HG03045 (cell line): ENCODE data around the gene ZDBF2.
"Not testable (repeated sequence)": the region's sequence is repeated elsewhere in the genome, so short reads cannot be mapped to it uniquely, and the experiment has no call there.

Source experiments
- ATAC-seq: cut with Tn5 transposase; IDR thresholded peaks from one replicate; pipeline ENCODE4 v1.9.1; 2021; ENCODE audit warnings: mild to moderate bottlenecking, moderate library complexity; ENCODE audit not compliant: unreplicated experiment

ZDBF2 gene

GRCh38 chr2:206258615-206259014, 15.8 kb upstream of the ZDBF2 start:
- not testable (repeated sequence) for ATAC-seq

GRCh38 chr2:206259376-206260187, 14.9 kb upstream of the ZDBF2 start:
- ATAC-seq = no peak

GRCh38 chr2:206260188-206261012, 14.1 kb upstream of the ZDBF2 start:
- peak; percentile 64 for ATAC-seq

DNA sequence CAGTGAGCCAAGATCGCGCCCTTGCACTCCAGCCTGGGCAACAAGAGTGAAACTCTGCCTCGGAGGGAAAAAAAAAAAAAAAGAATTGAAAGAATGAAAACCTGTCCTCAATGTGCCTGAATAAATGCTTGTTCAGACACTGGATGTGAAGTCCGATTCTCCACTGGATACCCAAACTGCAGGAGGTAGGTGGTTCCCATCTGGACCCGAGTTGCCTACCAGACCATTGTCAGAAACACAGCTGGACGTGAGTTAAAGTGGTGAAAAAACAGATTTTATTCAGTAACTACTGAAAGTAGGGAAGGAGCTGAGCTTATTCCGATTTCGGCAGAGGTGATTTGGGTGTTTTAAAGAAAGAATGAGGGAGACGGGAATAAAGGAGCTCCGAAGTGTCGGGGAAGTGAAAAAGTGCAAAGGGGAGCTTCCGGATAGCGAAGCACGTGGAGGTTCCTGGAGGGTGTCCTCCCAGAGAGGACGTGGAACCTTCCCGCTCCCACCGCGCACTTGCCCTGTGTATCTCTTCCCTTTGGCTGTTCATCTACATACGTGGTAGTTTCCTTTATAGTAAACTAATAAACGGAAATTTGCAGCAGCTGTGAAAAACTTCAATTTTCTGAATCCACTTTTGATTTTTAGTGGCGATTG, 10.4 kb upstream of the ZDBF2 start:
- ATAC-seq = no peak

DNA sequence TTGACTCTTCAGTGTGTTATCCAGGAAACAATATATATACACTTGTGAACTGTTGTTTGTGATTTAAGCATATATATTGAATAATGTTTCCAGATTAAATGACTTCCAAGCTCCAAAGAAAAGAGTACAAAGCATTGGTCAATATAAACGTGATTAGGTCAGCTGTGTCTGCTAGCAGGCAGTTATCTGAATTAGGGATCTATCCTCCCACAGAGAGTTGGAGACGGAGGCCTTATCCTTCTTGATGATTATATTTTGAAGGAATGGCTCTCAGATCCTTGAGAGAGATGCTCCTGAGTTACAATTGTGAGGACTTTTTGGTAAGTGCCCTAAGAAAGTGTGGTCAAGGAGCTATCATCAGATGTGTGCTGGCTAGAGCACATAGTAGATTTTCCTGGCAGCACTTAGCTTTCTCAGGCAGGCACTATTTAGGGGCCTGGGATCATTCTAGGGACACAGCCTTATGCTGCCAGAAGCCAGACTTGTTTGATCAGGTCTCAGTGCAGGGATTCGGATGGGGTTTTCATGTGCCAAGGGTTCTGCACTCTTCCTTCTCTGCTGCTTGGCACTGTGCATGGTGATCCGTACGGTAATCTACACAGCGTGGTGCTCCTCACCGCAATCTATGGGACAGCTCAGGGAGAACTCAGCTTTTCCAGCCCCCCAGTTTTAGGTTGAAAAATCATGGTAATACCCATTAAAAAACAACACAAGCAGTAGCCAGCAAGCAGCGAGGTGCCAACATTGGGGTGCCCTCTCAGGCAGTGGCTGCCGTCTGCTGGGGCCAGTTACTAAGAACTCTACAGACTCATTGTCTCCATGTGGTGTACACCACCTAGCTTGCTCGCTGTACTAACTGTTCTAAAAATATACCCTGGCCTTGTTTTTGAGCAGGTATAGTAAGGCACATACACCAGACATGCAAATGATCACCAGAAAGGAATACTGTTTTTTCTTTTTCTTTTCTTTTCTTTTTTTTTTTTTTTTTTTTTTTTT, 8.0 kb upstream of the ZDBF2 start:
- no peak for ATAC-seq

GRCh38 chr2:206267567-206267966, 6.9 kb upstream of the ZDBF2 start:
- ATAC-seq = no peak

GRCh38 chr2:206271065-206271464, 3.4 kb upstream of the ZDBF2 start:
- ATAC-seq = no peak

DNA sequence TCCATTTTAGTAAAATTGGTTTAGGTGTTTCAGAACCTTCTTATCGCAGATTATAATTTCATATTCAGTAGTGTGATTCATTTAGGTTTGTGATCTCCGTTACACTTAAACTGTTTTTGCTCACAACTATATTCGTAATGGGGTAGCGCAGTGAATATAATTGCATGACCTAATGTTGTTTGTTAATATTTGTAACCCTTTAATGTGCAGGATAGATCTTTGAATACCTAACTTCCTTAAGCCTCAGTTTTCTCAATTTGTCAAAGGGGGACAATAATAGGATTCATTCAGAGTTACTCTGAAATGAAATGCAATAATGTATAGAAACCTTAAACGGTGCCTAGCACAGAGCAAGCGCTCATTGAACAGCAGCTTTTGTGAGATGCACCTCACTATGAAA, 558 bp upstream of the ZDBF2 start:
- no peak for ATAC-seq

DNA sequence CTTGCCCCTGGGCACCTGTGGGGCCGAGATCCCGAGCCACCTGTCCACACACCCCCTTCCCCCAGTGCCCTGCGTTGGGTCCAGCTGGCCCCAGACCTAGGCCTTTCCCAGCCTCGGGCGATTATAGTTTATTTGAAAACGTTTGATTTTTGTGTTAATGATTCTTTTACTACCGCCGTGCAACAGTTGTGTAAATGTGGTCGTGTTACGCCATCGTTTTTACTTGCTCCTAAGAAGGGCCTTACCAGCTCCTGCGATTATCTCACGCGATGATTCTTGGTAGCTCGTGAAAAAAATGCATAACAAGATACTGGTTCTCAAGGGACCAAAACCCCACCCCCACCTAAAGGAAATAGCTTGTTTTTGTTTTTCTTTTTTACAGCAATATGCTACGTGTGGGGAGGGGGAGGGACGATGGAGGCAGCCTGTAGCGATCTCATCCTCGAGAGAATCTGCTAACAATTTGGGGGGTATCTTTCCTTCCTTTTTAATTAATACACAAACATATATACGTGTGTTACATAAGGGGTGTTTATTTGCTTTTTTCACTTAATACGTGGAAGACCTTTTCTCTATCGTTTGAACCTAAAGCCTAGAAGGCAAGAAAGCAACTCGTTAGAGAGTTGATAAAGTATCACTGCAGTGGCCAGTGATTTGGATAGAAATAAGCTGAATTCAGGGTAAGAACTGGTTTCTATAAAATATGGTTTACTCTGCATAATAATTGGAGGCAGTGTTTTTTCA, 1.0 kb downstream of the ZDBF2 start:
- peak; percentile 15 for ATAC-seq

DNA sequence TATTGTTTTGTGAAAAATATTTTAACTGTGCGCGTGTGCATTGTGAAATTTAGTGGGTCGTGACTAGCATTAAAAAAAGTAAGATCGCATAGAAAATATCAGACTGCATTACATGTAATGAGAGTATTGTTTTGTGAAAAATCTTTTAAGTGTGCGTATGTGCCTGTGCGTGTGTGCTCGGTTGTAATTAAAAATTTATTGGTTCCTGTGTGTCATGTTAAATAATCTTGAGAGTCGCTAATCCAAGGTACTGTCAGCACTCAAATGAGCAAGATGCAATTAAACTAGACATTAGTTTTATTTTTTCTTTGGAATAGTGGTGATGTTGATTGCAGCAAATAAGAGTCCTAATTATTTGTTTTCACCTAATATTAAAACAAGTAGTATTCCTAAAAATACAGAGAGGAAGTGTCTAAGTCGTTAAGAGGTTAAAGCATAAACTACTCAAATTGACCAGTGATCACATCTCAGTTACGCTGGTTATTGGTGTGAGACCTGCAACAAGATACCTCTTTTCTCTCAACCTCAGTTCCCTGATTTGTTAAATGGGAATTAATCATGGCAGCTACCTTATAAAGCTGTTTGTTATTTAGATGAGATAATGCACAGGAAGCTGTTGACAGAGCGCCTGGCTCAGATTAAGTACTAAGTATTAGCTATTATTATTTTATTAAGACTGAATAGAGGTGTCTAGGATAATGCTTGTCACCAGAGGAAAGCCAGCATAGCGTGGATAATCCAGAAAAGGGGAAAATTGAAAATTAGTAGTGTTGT, 1.9 kb downstream of the ZDBF2 start:
- no peak for ATAC-seq

DNA sequence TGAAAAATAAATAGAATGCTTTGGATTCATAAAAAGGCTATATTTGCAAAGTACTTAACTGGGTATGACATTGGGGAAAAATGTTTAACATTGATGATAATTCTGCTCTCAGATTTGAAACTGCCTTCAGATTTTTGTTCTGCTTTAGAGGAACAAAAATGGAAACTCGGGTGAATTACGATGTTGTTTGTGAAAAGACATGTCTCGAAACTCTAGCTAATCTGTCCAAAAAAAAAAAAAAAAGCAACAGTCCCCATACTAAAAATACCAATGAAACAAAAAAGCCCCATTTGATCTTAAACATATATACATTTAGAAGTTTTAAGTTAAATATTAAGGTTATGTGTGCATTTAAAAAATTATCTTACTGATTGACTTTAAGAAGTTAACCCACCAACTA, 3.0 kb downstream of the ZDBF2 start:
- no peak for ATAC-seq

DNA sequence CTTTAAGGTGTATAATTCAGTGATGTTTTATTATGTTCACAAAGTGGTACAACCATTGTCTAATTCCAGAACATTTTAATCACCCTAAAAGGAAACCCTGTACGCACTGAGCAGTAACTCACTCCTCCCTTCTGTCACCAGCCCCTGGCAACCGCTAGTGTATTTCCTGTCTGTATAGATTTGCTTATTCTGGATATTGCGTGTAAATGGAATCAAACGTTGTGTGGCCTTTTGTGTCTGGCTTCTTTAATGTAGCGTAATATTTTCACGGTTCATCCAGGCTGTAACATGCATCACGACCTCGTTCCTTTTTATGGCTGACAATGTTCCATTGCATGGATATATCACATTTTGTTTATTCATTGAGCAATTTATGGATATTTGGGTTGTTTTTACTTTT, 8.3 kb downstream of the ZDBF2 start:
- ATAC-seq = no peak

DNA sequence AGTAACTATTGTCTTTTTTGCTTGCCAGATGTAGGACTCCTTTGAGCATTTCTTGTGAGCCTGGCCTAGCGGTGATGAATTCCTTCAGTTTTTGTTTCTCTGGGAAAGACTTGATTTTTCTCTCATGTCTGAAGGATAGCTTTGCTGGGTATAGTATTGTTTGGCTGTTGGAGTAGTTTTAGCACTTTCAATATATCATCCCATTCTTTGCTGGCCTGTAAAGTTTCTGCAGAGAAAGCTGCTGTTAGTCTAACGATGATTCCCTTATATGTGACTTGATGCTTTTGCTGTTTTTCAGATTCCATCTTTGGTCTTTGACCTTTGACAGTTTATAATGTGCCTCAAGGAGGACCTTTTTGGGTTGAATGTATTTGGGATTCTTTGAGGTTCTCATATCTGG, 12.7 kb downstream of the ZDBF2 start:
- no peak for ATAC-seq

GRCh38 chr2:206289391-206289790, 14.9 kb downstream of the ZDBF2 start:
- no peak for ATAC-seq

- ATAC-seq = no peak
Observed at GRCh38 chr2:206296128-206296527, 21.7 kb downstream of the ZDBF2 start.

GRCh38 chr2:206299608-206300007, 25.1 kb downstream of the ZDBF2 start:
- not testable (repeated sequence) for ATAC-seq

- no peak for ATAC-seq
Observed at GRCh38 chr2:206305523-206306245, 31.2 kb downstream of the ZDBF2 start.

GRCh38 chr2:206311026-206311425, 36.6 kb downstream of the ZDBF2 start:
- no peak for ATAC-seq
